ENCODE data around the gene GRID1. TPM values are rescaled to one million over a fixed set of nuclear protein-coding genes. Genes with fewer than 3 reads are reported as not detected.

GRID1 gene
- polyA plus RNA-seq, 1 donor (not counting 4 experiments of a cell fraction or from before 2014, with no cell fraction given), result 0.01 TPM

DNA sequence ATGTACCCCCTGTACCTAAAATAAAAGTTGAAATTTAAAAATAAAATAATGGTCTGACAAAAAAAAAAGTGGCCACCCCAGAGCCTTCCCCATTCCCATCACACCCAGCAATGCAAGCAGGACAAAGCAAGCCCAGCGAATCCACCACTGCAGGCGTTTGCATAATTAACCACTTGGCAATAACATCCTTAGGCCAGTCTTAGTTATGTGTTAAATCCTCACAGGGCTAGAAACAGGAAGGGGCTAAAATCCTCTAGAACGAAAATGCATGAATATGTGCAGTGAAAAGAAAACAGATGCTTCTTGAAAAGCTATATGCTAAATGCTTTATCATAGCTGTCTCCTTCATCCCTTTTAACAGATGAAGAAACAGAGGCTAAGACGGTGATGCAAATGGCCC, 229.7 kb downstream of the GRID1 start:
- no peak for FAIRE-seq

DNA sequence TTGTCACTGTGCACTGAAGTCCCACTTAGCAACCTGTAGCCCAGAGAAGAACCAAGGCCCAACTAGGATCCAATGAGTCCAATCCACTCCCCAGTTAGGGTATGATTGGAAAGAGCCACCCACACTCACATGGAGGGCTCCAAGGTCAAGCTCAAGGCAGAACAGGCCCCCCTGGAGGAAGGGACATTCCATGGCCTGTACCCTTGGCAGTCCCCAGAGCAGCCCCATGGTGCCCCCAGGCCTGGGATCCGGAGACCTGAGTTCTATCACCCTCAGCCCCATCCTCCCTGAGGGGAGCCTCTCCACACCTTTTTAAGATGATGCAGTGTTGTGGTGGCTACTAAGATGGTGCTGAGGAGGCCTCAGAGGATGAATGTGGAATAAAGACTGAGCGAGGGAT, 231.4 kb downstream of the GRID1 start:
- no peaks in the 10 kb centered on the region for H3K9me3 ChIP-seq (ENCODE audit: control insufficient read depth, low read depth, low read length)
- DNase-seq (ENCODE audit: low read depth, low spot score), result no peak
- no peak overlapping the region for H3K4me2 ChIP-seq (ENCODE audit: control insufficient read depth, extremely low read depth, insufficient read depth, low read depth, low read length)
- H3K4me3 ChIP-seq (ENCODE audit: control insufficient read depth in 2 of 3, extremely low read depth in 1 of 3, insufficient read depth in 2 of 3, low read depth in 1 of 3, low read length in 3 of 3), result no peak overlapping the region
- no peak overlapping the region for H2AFZ ChIP-seq (ENCODE audit: control insufficient read depth, low read length)
- H3K27ac ChIP-seq (ENCODE audit: control insufficient read depth, insufficient read depth, low read length), result no peak overlapping the region
- no peak overlapping the region for H3K9ac ChIP-seq (ENCODE audit: control insufficient read depth, extremely low read depth, insufficient read depth, low read length)
- H3K36me3 ChIP-seq (ENCODE audit: control insufficient read depth in 2 of 2, extremely low read depth in 1 of 2, insufficient read depth in 2 of 2, low read length in 2 of 2), result no peaks in the 10 kb centered on the region
- no peaks in the 10 kb centered on the region for H3K4me1 ChIP-seq (ENCODE audit: control insufficient read depth, extremely low read depth, insufficient read depth, low read length)
- H3K79me2 ChIP-seq (ENCODE audit: control insufficient read depth, insufficient read depth, low read length), result no peaks in the 10 kb centered on the region
- dilution Hi-C loops (cut with MboI; ENCODE audit: extremely low pct_ligation_motif_present, low sequenced_read_pairs), result no loop called here
- H4K20me1 ChIP-seq (ENCODE audit: control insufficient read depth, extremely low read depth, insufficient read depth, low read length), result no peaks in the 10 kb centered on the region
- FAIRE-seq, result no peak
- H3K27me3 ChIP-seq (ENCODE audit: control insufficient read depth, extremely low read depth, insufficient read depth, low read length), result no peaks in the 10 kb centered on the region
- TF ChIP-seq, protein P1, sequence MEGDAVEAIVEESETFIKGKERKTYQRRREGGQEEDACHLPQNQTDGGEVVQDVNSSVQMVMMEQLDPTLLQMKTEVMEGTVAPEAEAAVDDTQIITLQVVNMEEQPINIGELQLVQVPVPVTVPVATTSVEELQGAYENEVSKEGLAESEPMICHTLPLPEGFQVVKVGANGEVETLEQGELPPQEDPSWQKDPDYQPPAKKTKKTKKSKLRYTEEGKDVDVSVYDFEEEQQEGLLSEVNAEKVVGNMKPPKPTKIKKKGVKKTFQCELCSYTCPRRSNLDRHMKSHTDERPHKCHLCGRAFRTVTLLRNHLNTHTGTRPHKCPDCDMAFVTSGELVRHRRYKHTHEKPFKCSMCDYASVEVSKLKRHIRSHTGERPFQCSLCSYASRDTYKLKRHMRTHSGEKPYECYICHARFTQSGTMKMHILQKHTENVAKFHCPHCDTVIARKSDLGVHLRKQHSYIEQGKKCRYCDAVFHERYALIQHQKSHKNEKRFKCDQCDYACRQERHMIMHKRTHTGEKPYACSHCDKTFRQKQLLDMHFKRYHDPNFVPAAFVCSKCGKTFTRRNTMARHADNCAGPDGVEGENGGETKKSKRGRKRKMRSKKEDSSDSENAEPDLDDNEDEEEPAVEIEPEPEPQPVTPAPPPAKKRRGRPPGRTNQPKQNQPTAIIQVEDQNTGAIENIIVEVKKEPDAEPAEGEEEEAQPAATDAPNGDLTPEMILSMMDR (optimal IDR thresholded peaks at IDR 0.05 in 1 of 3, IDR thresholded peaks at IDR 0.05 in 1 of 3, conservative IDR thresholded peaks at IDR 0.05 in 1 of 3; ENCODE audit: extremely low read depth in 1 of 3, insufficient read depth in 2 of 3, low read length in 3 of 3), result no peak
- TF ChIP-seq EZH2 (IDR thresholded peaks at IDR 0.05; ENCODE audit: low read length), result no peak
- no peaks in the 10 kb centered on the region for H3K9me1 ChIP-seq (ENCODE audit: control insufficient read depth, extremely low read depth, insufficient read depth, low read length)

More for the DNA sequence above, 229.7 kb downstream of the GRID1 start:
- Histone ChIP-seq H3K4me3 (ENCODE audit: control insufficient read depth in 2 of 3, extremely low read depth in 1 of 3, insufficient read depth in 2 of 3, low read depth in 1 of 3, low read length in 3 of 3) (no peak overlapping the region), H3K4me1 (ENCODE audit: control insufficient read depth, extremely low read depth, insufficient read depth, low read length) (no peaks in the 10 kb centered on the region), H3K9ac (ENCODE audit: control insufficient read depth, extremely low read depth, insufficient read depth, low read length) (no peak overlapping the region), H3K9me3 (ENCODE audit: control insufficient read depth, low read depth, low read length) (no peaks in the 10 kb centered on the region), H3K27me3 (ENCODE audit: control insufficient read depth, extremely low read depth, insufficient read depth, low read length) (no peaks in the 10 kb centered on the region), H2AFZ (ENCODE audit: control insufficient read depth, low read length) (no peak overlapping the region), H3K9me1 (ENCODE audit: control insufficient read depth, extremely low read depth, insufficient read depth, low read length) (no peaks in the 10 kb centered on the region), H3K36me3 (ENCODE audit: control insufficient read depth in 2 of 2, extremely low read depth in 1 of 2, insufficient read depth in 2 of 2, low read length in 2 of 2) (no peaks in the 10 kb centered on the region), H3K4me2 (ENCODE audit: control insufficient read depth, extremely low read depth, insufficient read depth, low read depth, low read length) (no peak overlapping the region), H4K20me1 (ENCODE audit: control insufficient read depth, extremely low read depth, insufficient read depth, low read length) (no peaks in the 10 kb centered on the region), H3K27ac (ENCODE audit: control insufficient read depth, insufficient read depth, low read length) (no peak overlapping the region), H3K79me2 (ENCODE audit: control insufficient read depth, insufficient read depth, low read length) (no peaks in the 10 kb centered on the region)
- dilution Hi-C loops (cut with MboI; ENCODE audit: extremely low pct_ligation_motif_present, low sequenced_read_pairs), result no loop called here
- DNase-seq (ENCODE audit: low read depth, low spot score), result no peak
- no peak for TF ChIP-seq EZH2 (IDR thresholded peaks at IDR 0.05; ENCODE audit: low read length)
